Measurements from ENCODE around the gene EBF3. TPM values are rescaled to one million over a fixed set of nuclear protein-coding genes. Genes with fewer than 3 reads are reported as not detected.
A peak's percentile ranks its signal among the peaks of the same experiment; 100 is the strongest.

Gene EBF3
- total RNA-seq, 1 experiment from 2014 or later: 0.22 TPM

- Mint-ChIP-seq H3K4me3 (no peak overlapping the region), H3K36me3 (ENCODE audit: insufficient read depth in 1 of 3, low read depth in 3 of 3) (no peaks in the 10 kb centered on the region), H3K9me3 (no peaks in the 10 kb centered on the region), H3K27me3 (ENCODE audit: low read depth) (no peaks in the 10 kb centered on the region), H3K27ac (no peak overlapping the region; a peak in 1 of 7 replicates), H3K4me1 (peaks cover 19 to 32% of the 10 kb centered on the region in 2 experiments)
- no peak overlapping the region for H3K23ac ChIP-seq (ENCODE audit: insufficient read length, low read depth, low read length)
- no peak overlapping the region for H3K56ac ChIP-seq (ENCODE audit: insufficient read length, low read depth, low read length)
- no peaks in the 10 kb centered on the region for H3K4me1 ChIP-seq (ENCODE audit: insufficient read depth, low read length)
- WGBS (ENCODE audit: extremely low coverage, insufficient read length, low lambda C conversion rate): no CpG with 5 or more reads among the region's 18 CpGs
- H3K79me1 ChIP-seq (ENCODE audit: insufficient read depth, low read depth, low read length, poor library complexity, severe bottlenecking): no peaks in the 10 kb centered on the region
- H3K18ac ChIP-seq (ENCODE audit: insufficient read length, low read depth, low read length): no peak overlapping the region
- H3K9me3 ChIP-seq (ENCODE audit: control insufficient read depth, low read depth, low read length): no peaks in the 10 kb centered on the region
- H2AFZ ChIP-seq (ENCODE audit: low read length): no peak overlapping the region
- H4K8ac ChIP-seq (replicated peaks; ENCODE audit: insufficient read length, low read depth, low read length): no peak overlapping the region
- H3K79me2 ChIP-seq (ENCODE audit: insufficient read depth, low read length): no peaks in the 10 kb centered on the region
- no peak overlapping the region for H4K91ac ChIP-seq (ENCODE audit: insufficient read length, low read depth, low read length)
- no peaks in the 10 kb centered on the region for H4K20me1 ChIP-seq (ENCODE audit: control insufficient read depth, insufficient read depth, insufficient read length)
- no peak overlapping the region for H3K4ac ChIP-seq (ENCODE audit: low read depth, low read length)
- no peak overlapping the region for H4K5ac ChIP-seq (ENCODE audit: insufficient read length, low read depth, low read length)
- H2BK120ac ChIP-seq (ENCODE audit: low read depth, low read length, poor library complexity, severe bottlenecking): no peak overlapping the region
- DNase-seq: peak; percentile 23
- H3K4me2 ChIP-seq (ENCODE audit: insufficient read depth, insufficient read length, low read length): no peak overlapping the region
- H3K9ac ChIP-seq (ENCODE audit: extremely low read depth, insufficient read length, low read length): no peak overlapping the region
- no peak overlapping the region for H2BK15ac ChIP-seq (ENCODE audit: low read depth, low read length)
- H3K23me2 ChIP-seq (ENCODE audit: insufficient read length, low read depth, low read length, poor library complexity, severe bottlenecking): no peaks in the 10 kb centered on the region
- no peak for TF ChIP-seq CTCF (conservative IDR thresholded peaks at IDR 0.05)
- no peak overlapping the region for H2BK12ac ChIP-seq (ENCODE audit: insufficient read length, low read depth, low read length)
- no peak overlapping the region for H3K27ac ChIP-seq (ENCODE audit: insufficient read length, low read depth, low read length)
- no peak overlapping the region for H2BK20ac ChIP-seq (ENCODE audit: low read depth, low read length, poor library complexity, severe bottlenecking)
- H2BK5ac ChIP-seq (ENCODE audit: insufficient read length, low read length): no peak overlapping the region
- no peak overlapping the region for H2AK5ac ChIP-seq (ENCODE audit: insufficient read length, low read length)
- no peak overlapping the region for H3T11ph ChIP-seq (ENCODE audit: low read length)
- H3K14ac ChIP-seq (ENCODE audit: insufficient read depth, low read length): no peak overlapping the region
- no peaks in the 10 kb centered on the region for H3K27me3 ChIP-seq (ENCODE audit: insufficient read depth, low read length)
Observed at GRCh38 chr10:129847741-129848483, 116.2 kb downstream of the EBF3 start.
